Small intestine (tissue), 7 donors: Measurements from ENCODE around the gene TELO2. TPM values are rescaled to one million over a fixed set of nuclear protein-coding genes. Genes with fewer than 3 reads are reported as not detected.

Source experiments
- DNase-seq, 2 donors: peaks; one replicate each; pipeline versions ENCODE4 v3.0.0 to v3.0.0-alpha.2; 2013
- FAIRE-seq: peaks from 2 replicates; lab custom pipeline; 2012; peaks lifted over from hg19 to GRCh38; lab: Jason Lieb, UNC
- H3K27ac ChIP-seq, 3 donors: one replicate each; pipeline ENCODE4 v1.5.1; 2013; ENCODE audit warnings: low read length in 2 of 3, mild to moderate bottlenecking in 2 of 3, control low read depth in 1 of 3, inconsistent platforms in 1 of 3, low read depth in 1 of 3, moderate library complexity in 1 of 3
- H3K27me3 ChIP-seq, 3 donors: one replicate each; pipeline ENCODE4 v1.6.1; 2013; ENCODE audit warnings: low read length in 3 of 3, inconsistent platforms in 1 of 3; ENCODE audit not compliant: control insufficient read depth in 3 of 3, insufficient read depth in 3 of 3
- H3K36me3 ChIP-seq, 3 donors: one replicate each; pipeline ENCODE4 v1.6.1; 2013; ENCODE audit warnings: low read length in 3 of 3, inconsistent platforms in 1 of 3, low read depth in 1 of 3, mild to moderate bottlenecking in 1 of 3, moderate library complexity in 1 of 3; ENCODE audit not compliant: control insufficient read depth in 3 of 3, insufficient read depth in 2 of 3
- H3K4me1 ChIP-seq, 3 donors: one replicate each; pipeline ENCODE4 v1.6.1; 2013; ENCODE audit warnings: low read length in 2 of 3, inconsistent platforms in 1 of 3, low read depth in 1 of 3, mild to moderate bottlenecking in 1 of 3, moderate library complexity in 1 of 3; ENCODE audit not compliant: control insufficient read depth in 3 of 3, insufficient read depth in 2 of 3
- H3K4me3 ChIP-seq, 3 donors: one replicate each; pipeline ENCODE4 v1.5.1; 2013; ENCODE audit warnings: low read length in 3 of 3, control low read depth in 1 of 3, inconsistent platforms in 1 of 3, low read depth in 1 of 3, mild to moderate bottlenecking in 1 of 3, moderate library complexity in 1 of 3
- H3K9me3 ChIP-seq, 2 donors: one replicate each; pipeline ENCODE4 v1.6.1; 2013; ENCODE audit warnings: low read depth in 1 of 2, low read length in 1 of 2; ENCODE audit not compliant: control insufficient read depth in 2 of 2, insufficient read depth in 1 of 2
- WGBS, 3 donors: extraction: QIAGEN DNeasy Blood & Tissue Kit; methylation state at CpG; one replicate each; pipeline ENCODE4 v1.1.7; 2013; 5-methylcytosine and 5-hydroxymethylcytosine counted together
- polyA plus RNA-seq, 4 donors: library from polyadenylated mRNA; stranded (reverse) in 3 of 4; unstranded in 1 of 4; fragments of 200-250 nt in 3 of 4; fragments of 120-200 nt in 1 of 4; gene quantifications; one replicate each; pipeline versions ENCODE4 v1.2.1 to v1.2.3, GENCODE V29; 2013
- donor health status: healthy with polysubstance abuse.
- donor health status: control.
- donor health status: control.
- donor health status: Bipolar disorder and iron deficiency.
- donor health status: healthy.

Gene TELO2
- polyA plus RNA-seq, 4 donors, result 41.3 to 50.3 (median 44.7) TPM

GRCh38 chr16:1454561-1454960 is 38.6 kb upstream of the TELO2 start:
- peaks cover 16 to 90% (median 25%) of the 10 kb centered on the region in 3 donors for H3K36me3 ChIP-seq
- 90 to 93% (median 91%) methylated on average over 17 of the region's 17 CpGs for WGBS, 3 donors
- no peak for DNase-seq

DNA sequence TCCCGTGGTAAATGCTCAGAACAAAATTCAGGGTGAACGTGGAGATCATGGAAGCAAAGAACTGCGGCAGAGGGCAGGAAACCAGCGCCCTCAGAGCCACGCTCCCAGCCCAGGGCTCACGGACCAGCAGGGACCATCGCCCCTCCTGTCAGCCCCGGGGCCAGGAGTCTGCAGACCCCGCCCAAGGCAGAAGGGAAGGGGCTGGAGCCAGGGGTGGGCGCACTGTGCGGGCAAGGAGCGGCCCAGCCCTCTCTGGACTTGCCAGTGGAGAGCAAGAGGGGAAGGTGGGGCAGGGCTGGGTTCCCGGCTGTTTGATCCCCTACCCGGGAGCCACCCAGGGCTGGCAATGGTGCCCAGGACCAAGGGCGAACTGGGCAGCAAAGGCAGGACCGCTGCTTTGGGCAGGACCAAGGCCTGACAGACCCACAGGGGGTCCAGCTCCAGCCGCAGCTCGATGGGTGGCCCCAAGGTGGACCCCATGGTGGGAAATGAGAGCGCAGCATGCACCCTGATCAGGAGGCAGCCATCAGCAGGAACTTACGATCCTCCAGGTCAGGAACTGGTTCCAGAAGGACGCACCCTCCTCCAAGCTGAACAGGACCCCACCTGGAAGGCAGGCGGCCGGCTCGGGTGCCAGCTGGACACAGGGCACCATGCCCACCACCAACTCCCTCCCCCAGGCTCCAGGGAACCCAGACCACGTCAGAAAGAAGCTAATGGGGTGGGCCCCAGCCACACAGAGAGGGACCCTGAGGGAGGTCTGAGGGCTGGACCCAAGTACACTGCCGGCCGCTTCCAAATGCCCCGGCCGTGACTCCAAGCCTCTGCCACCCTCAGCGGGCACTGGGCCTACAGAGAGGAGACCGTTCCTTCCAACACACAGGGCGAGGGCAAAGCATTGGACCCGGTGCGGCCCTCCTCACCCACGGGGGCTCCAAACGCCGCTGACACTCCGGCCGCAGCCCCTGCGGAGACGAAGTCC is 37.7 kb upstream of the TELO2 start:
- H3K27me3 ChIP-seq, result no peaks in the 10 kb centered on the region
- H3K36me3 ChIP-seq, result peaks cover 14 to 89% (median 25%) of the 10 kb centered on the region in 3 donors
- FAIRE-seq (no peak), DNase-seq (no peak)
- H3K4me1 ChIP-seq, result no peaks in the 10 kb centered on the region
- WGBS, 3 donors, result 91 to 93% (median 91%) methylated on average over 40 to 41 of the region's 41 CpGs
- H3K27ac ChIP-seq, result no peak overlapping the region
- H3K9me3 ChIP-seq, result no peaks in the 10 kb centered on the region
- H3K4me3 ChIP-seq, result no peak overlapping the region

More at GRCh38 chr16:1454561-1454960, 38.6 kb upstream of the TELO2 start:
- no peaks in the 10 kb centered on the region for H3K4me1 ChIP-seq
- H3K9me3 ChIP-seq, result no peaks in the 10 kb centered on the region
- no peak overlapping the region for H3K27ac ChIP-seq
- H3K27me3 ChIP-seq, result no peaks in the 10 kb centered on the region
- no peak overlapping the region for H3K4me3 ChIP-seq
- FAIRE-seq, result no peak

DNA sequence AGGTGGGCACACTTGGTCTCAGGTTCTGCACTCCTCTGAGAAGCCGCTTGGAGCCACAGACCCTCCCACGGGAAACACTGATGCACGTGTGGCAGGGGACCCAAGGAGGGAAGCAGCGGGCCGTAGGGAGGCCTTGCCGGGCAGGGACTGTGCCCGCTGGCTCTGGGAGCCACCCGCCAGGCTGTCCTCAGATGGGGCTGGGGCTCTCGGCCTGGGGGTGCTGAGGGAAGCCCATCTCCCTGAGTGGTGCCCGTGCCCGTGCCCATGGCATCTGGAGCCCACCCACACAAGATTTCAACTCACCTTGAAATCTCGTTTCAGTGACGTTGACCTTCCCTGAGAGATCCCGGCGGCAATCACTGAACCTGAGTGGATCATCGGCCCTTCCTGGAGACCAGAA is 36.2 kb upstream of the TELO2 start:
- Histone ChIP-seq H3K27me3 (no peaks in the 10 kb centered on the region), H3K27ac (no peak overlapping the region), H3K4me1 (no peaks in the 10 kb centered on the region), H3K9me3 (no peaks in the 10 kb centered on the region), H3K36me3 (peaks cover 22 to 87% (median 25%) of the 10 kb centered on the region in 3 donors), H3K4me3 (no peak overlapping the region)
- WGBS, 3 donors, result 91 to 98% (median 95%) methylated on average over 16 of the region's 16 CpGs
- FAIRE-seq (no peak), DNase-seq (no peak)

- no peak for FAIRE-seq
- no peak overlapping the region for H3K4me3 ChIP-seq
- DNase-seq, result no peak
- H3K4me1 ChIP-seq, result no peaks in the 10 kb centered on the region
- H3K36me3 ChIP-seq, result peaks cover 19 to 86% (median 22%) of the 10 kb centered on the region in 3 donors
- H3K27me3 ChIP-seq, result no peaks in the 10 kb centered on the region
- WGBS, 3 donors, result 87 to 92% (median 91%) methylated on average over 40 to 42 of the region's 42 CpGs
- H3K9me3 ChIP-seq, result no peaks in the 10 kb centered on the region
- no peak overlapping the region for H3K27ac ChIP-seq
Observed at GRCh38 chr16:1457489-1458245, 35.5 kb upstream of the TELO2 start.

DNA sequence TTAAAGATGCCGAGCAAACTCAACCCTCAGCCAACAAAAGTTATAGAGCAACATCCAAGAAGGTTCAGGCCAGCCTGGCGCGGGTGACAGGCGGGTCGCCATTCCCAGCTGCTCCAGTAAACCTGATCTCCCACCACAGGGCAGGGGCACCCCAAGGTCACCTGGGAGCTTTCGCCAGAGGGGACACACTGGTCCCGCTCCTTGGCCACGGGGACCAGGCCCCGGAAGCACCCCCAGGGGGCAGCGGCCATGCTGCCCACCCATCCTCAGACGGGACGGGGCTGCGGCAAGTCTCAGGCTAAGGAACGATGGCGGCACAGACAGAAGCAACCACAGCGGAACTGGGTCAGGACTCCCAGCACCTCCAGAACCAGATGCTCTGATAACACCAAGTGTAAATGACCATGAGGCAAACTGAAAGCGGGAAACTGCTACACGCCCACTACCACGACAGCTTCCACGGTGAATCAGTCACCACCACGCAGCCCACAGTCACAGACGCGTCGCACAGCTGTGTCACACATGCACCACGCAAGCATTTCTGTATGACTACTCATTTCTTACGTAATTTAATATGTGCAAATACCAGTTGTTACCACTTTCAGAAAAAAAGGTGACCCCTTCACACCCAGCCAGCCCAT is 34.7 kb upstream of the TELO2 start:
- Histone ChIP-seq H3K9me3 (no peaks in the 10 kb centered on the region), H3K36me3 (peaks cover 19 to 86% (median 22%) of the 10 kb centered on the region in 3 donors), H3K4me3 (no peak overlapping the region), H3K27ac (no peak overlapping the region), H3K27me3 (no peaks in the 10 kb centered on the region), H3K4me1 (no peaks in the 10 kb centered on the region)
- 89 to 95% (median 91%) methylated on average over 26 of the region's 26 CpGs for WGBS, 3 donors
- FAIRE-seq (no peak), DNase-seq (no peak)

DNA sequence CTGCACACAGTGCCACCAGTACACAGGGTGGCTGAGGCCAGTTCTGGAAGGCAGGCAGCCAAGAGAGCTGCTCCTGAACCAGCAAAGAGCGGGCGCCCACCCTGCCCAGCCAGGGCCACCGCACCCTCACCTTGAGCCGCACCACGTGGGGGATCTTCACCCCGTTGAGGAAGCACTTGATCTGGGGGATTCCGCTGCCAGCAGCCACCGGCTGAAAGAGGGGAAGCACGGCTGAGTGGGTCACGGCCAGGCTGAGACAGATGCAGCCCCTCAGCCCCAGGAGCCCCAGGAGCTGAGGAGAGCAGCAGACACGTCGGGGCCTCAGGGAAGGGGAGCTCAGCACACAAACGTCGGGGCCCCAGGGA is 34.2 kb upstream of the TELO2 start:
- no peaks in the 10 kb centered on the region for H3K27me3 ChIP-seq
- H3K9me3 ChIP-seq, result no peaks in the 10 kb centered on the region
- no peak overlapping the region for H3K4me3 ChIP-seq
- H3K36me3 ChIP-seq, result peaks cover 14 to 85% (median 22%) of the 10 kb centered on the region in 3 donors
- no peak overlapping the region for H3K27ac ChIP-seq
- no peak for DNase-seq
- WGBS, 3 donors, result 75 to 86% (median 82%) methylated on average over 14 of the region's 14 CpGs
- FAIRE-seq, result no peak
- H3K4me1 ChIP-seq, result no peaks in the 10 kb centered on the region

- FAIRE-seq (no peak), DNase-seq (no peak)
- WGBS, 3 donors, result 80 to 98% (median 88%) methylated on average over 8 to 10 of the region's 10 CpGs
- Histone ChIP-seq H3K4me3 (no peak overlapping the region), H3K36me3 (peaks cover 11 to 85% (median 19%) of the 10 kb centered on the region in 3 donors), H3K4me1 (no peaks in the 10 kb centered on the region), H3K27me3 (no peaks in the 10 kb centered on the region), H3K27ac (no peak overlapping the region), H3K9me3 (no peaks in the 10 kb centered on the region)
Observed at GRCh38 chr16:1459967-1460366, 33.2 kb upstream of the TELO2 start.

- DNase-seq (no peak), FAIRE-seq (no peak)
- Histone ChIP-seq H3K27ac (no peak overlapping the region), H3K27me3 (no peaks in the 10 kb centered on the region), H3K4me1 (no peaks in the 10 kb centered on the region), H3K36me3 (peaks cover 10 to 85% (median 13%) of the 10 kb centered on the region in 3 donors), H3K9me3 (no peaks in the 10 kb centered on the region), H3K4me3 (no peak overlapping the region)
- WGBS, 3 donors, result 91 to 92% (median 91%) methylated on average over 25 to 30 of the region's 30 CpGs
Observed at GRCh38 chr16:1460602-1461138, 32.5 kb upstream of the TELO2 start.
